Measurements from ENCODE around the gene SUGP2.

The SUGP2 gene

GRCh38 chr19:19054939-19055440, 21.7 kb upstream of the SUGP2 start:
- TF ChIP-seq CTCF (IDR thresholded peaks at IDR 0.05; ENCODE audit: borderline replicate concordance, control extremely low read depth, extremely low read depth, insufficient read depth, missing control alignments) = no peak
- in situ Hi-C loops (cut with MboI; ENCODE audit: low sequenced_read_pairs, unreplicated experiment) = no loop called here
- DNase-seq (ENCODE audit: low spot score) = no peak

GRCh38 chr19:19054315-19054938, 21.1 kb upstream of the SUGP2 start:
- DNase-seq (ENCODE audit: low spot score) = no peak
- in situ Hi-C loops (cut with MboI; ENCODE audit: low sequenced_read_pairs, unreplicated experiment) = no loop called here
- TF ChIP-seq CTCF (IDR thresholded peaks at IDR 0.05; ENCODE audit: borderline replicate concordance, control extremely low read depth, extremely low read depth, insufficient read depth, missing control alignments) = no peak

DNA sequence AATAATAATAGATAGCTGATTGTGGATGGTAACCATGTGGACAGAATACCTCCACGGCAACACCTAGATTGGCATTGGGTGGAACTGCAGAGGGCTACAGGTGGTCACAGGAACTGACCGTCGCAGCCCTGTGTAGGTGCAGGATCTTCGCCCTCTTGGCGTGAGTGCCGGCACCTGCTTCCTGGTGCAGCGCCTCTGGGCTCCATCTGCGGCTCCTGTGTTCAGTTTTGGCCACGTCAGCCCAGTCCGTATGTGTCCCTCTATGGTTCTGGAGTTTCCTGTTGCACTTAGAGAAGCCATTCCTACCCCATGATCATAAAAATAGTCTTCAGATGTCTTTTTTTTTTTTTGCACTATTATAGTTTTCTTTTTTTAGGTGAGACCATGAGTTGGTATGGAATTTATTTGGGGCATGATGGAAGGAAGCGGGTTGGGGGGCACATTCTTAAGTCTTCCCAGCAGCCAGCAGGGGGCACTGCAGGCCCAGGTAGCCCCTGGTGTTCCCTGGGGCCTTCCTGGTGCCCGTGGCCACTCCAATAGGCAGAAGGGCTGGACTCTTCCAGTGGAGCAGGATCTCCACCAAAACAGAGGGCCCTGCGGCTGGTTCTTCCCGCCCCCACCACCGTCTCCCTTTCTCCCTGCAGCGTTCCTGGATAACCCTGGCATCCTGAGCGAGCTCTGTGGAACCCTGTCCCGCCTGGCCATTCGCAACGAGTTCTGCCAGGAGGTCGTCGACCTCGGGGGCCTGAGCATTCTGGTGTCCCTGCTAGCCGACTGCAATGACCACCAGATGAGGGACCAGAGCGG, 20.4 kb upstream of the SUGP2 start:
- in situ Hi-C loops (cut with MboI; ENCODE audit: low sequenced_read_pairs, unreplicated experiment) = no loop called here

DNA sequence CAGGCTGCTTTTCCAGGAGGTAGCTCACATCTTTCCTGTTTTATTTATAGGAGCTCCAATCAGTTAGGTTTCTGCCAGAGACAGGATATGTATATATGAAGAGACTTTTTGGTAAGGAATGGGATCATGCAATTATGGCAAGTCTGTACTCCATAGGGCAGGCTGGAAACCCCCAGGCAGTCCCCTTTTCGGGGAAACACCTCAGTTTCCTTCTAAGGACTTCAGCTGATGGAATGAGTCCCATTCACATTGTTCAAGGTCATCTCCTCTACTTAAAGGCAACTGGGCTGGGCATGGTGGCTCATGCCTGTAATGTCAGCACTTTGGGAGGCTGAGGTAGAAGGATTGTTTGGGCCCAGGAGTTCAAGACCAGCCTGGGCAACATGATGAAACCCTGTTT, 19.6 kb upstream of the SUGP2 start:
- TF ChIP-seq CTCF (IDR thresholded peaks at IDR 0.05; ENCODE audit: borderline replicate concordance, control extremely low read depth, extremely low read depth, insufficient read depth, missing control alignments) = no peak
- no peak for DNase-seq (ENCODE audit: low spot score)
- in situ Hi-C loops (cut with MboI; ENCODE audit: low sequenced_read_pairs, unreplicated experiment) = no loop called here

More for the DNA sequence above, 20.4 kb upstream of the SUGP2 start:
- TF ChIP-seq CTCF (IDR thresholded peaks at IDR 0.05; ENCODE audit: borderline replicate concordance, control extremely low read depth, extremely low read depth, insufficient read depth, missing control alignments) = peak; percentile 59
- DNase-seq (ENCODE audit: low spot score) = peak; percentile 81

DNA sequence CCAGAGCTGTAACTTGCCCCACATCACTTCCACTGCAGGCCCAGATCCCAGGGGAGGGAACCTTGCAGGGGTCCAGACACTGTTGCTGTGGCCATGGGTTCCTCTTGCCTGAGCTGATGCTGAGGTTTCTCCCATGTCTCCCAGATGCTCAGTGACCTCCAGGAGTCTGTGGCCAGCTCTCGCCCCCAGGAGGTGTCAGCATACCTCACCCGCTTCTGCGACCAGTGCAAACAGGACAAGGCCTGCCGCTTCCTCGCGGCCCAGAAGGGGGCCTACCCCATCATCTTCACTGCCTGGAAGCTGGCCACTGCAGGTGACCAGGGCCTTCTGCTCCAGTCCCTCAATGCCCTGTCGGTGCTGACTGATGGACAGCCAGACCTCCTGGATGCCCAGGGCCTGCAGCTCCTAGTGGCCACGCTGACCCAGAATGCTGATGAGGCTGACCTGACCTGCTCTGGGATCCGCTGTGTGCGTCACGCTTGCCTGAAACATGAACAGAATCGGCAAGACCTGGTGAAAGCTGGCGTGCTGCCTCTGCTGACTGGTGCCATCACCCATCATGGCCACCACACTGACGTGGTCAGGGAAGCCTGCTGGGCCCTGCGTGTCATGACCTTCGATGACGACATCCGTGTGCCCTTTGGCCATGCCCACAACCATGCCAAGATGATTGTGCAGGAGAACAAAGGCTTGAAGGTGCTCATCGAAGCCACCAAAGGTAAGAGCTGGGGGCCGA, 18.3 kb upstream of the SUGP2 start:
- no peak for DNase-seq (ENCODE audit: low spot score)
- no peak for TF ChIP-seq CTCF (IDR thresholded peaks at IDR 0.05; ENCODE audit: borderline replicate concordance, control extremely low read depth, extremely low read depth, insufficient read depth, missing control alignments)
- in situ Hi-C loops (cut with MboI; ENCODE audit: low sequenced_read_pairs, unreplicated experiment) = no loop called here

GRCh38 chr19:19050731-19051130, 17.4 kb upstream of the SUGP2 start:
- no peak for TF ChIP-seq CTCF (IDR thresholded peaks at IDR 0.05; ENCODE audit: borderline replicate concordance, control extremely low read depth, extremely low read depth, insufficient read depth, missing control alignments)
- no peak for DNase-seq (ENCODE audit: low spot score)
- in situ Hi-C loops (cut with MboI; ENCODE audit: low sequenced_read_pairs, unreplicated experiment) = no loop called here

All from GM13976 (cell line).